Neural progenitor cell (in vitro differentiated cells): ENCODE results near the gene TRPM2. TPM values are rescaled to one million over a fixed set of nuclear protein-coding genes. Genes with fewer than 3 reads are reported as not detected.

Experiments used
- DNase-seq: peaks from one replicate; pipeline ENCODE4 v3.0.0-alpha.2; 2016; ENCODE audit warnings: low spot score
- H2AFZ ChIP-seq: fragments of 200-600 bp; sonication (generic); replicated peaks from 2 replicates; pipeline ENCODE4 v1.6.1; 2016; ENCODE audit warnings: antibody characterized with exemption
- H3F3A ChIP-seq: fragments of 200-600 bp; sonication (generic); 2 replicates; pipeline ENCODE4 v1.6.1; 2016; ENCODE audit warnings: antibody characterized with exemption, low read depth
- H3K27ac ChIP-seq: fragments of 200-600 bp; sonication (generic); 2 replicates; pipeline ENCODE4 v1.5.1; 2016; ENCODE audit warnings: mild to moderate bottlenecking
- H3K27me3 ChIP-seq: fragments of 200-600 bp; sonication (generic); 2 replicates; pipeline ENCODE4 v1.6.1; 2016; ENCODE audit warnings: mild to moderate bottlenecking, moderate library complexity
- H3K36me3 ChIP-seq: fragments of 200-600 bp; sonication (generic); 2 replicates; pipeline ENCODE4 v1.5.1; 2016
- H3K4me1 ChIP-seq: fragments of 200-600 bp; sonication (generic); 2 replicates; pipeline ENCODE4 v1.6.1; 2016; ENCODE audit warnings: mixed run types
- H3K4me2 ChIP-seq: fragments of 200-600 bp; sonication (generic); 2 replicates; pipeline ENCODE4 v1.6.1; 2016
- H3K4me3 ChIP-seq: fragments of 200-600 bp; sonication (generic); 2 replicates; pipeline ENCODE4 v1.5.1; 2016
- H3K79me2 ChIP-seq: fragments of 200-600 bp; sonication (generic); 2 replicates; pipeline ENCODE4 v1.6.1; 2016; ENCODE audit warnings: low read depth
- H3K9ac ChIP-seq: fragments of 200-600 bp; sonication (generic); 2 replicates; pipeline ENCODE4 v1.6.1; 2016
- H3K9me3 ChIP-seq: fragments of 200-600 bp; sonication (generic); 2 replicates; pipeline ENCODE4 v1.5.1; 2016; ENCODE audit warnings: low read depth
- H4K20me1 ChIP-seq: fragments of 200-600 bp; sonication (generic); 2 replicates; pipeline ENCODE4 v1.6.1; 2016; ENCODE audit warnings: low read depth
- H3K27ac Mint-ChIP-seq: 3 replicates; pipeline ENCODE4 v1.8.0; 2021; ENCODE audit warnings: mixed read lengths
- H3K27me3 Mint-ChIP-seq: 2 replicates; pipeline ENCODE4 v1.8.0; 2022; ENCODE audit warnings: low read depth, mild to moderate bottlenecking, inconsistent platforms, moderate library complexity, mixed read lengths; ENCODE audit not compliant: insufficient read depth
- H3K36me3 Mint-ChIP-seq: 3 replicates; pipeline ENCODE4 v1.8.0; 2021; ENCODE audit warnings: mixed read lengths
- H3K4me1 Mint-ChIP-seq: 3 replicates; pipeline ENCODE4 v1.8.0; 2021; ENCODE audit warnings: mixed read lengths
- H3K4me3 Mint-ChIP-seq: 3 replicates; pipeline ENCODE4 v1.8.0; 2021; ENCODE audit warnings: mild to moderate bottlenecking, moderate library complexity, mixed read lengths
- H3K9me3 Mint-ChIP-seq: 3 replicates; pipeline ENCODE4 v1.8.0; 2020; ENCODE audit warnings: mixed read lengths
- CTCF ChIP-seq: fragments of 200-600 bp; sonication (generic); IDR thresholded peaks from 2 replicates; pipeline ENCODE4 v1.5.1; 2017; ENCODE audit warnings: antibody characterized with exemption, mild to moderate bottlenecking
- EZH2 ChIP-seq: fragments of 200-600 bp; sonication (generic); IDR thresholded peaks from 2 replicates; pipeline ENCODE4 v1.6.1; 2017; ENCODE audit warnings: antibody characterized with exemption, mild to moderate bottlenecking, moderate library complexity
- EZH2phosphoT487 ChIP-seq: fragments of 200-600 bp; sonication (generic); IDR thresholded peaks from 2 replicates; pipeline ENCODE4 v1.6.1; 2017; ENCODE audit warnings: antibody characterized with exemption
- total RNA-seq: library from RNA; depleted of rRNA; stranded (reverse); fragments of >200 nt; gene quantifications from 2 replicates; pipeline ENCODE4 v1.2.3, GENCODE V29; 2015; ENCODE audit warnings: low replicate concordance

Gene TRPM2
- total RNA-seq, 1 donor from 2014 or later, result not detected

GRCh38 chr21:44365251-44365966 lies 12.0 kb downstream of the TRPM2 start:
- H3K9ac ChIP-seq, result no peak overlapping the region
- H3K27ac Mint-ChIP-seq, result no peak overlapping the region
- peaks cover 11% of the 10 kb centered on the region for H3K27me3 Mint-ChIP-seq
- TF ChIP-seq EZH2phosphoT487 (no peak), CTCF (no peak), EZH2 (no peak)
- no peak overlapping the region for H3K4me3 ChIP-seq
- H3K4me1 ChIP-seq, result peaks cover 3% of the 10 kb centered on the region
- no peaks in the 10 kb centered on the region for H3K36me3 Mint-ChIP-seq
- H3K36me3 ChIP-seq, result no peaks in the 10 kb centered on the region
- DNase-seq, result no peak
- H3K9me3 ChIP-seq, result no peaks in the 10 kb centered on the region
- H3F3A ChIP-seq, result no peaks in the 10 kb centered on the region
- H4K20me1 ChIP-seq, result no peaks in the 10 kb centered on the region
- no peak overlapping the region for H2AFZ ChIP-seq
- peaks cover 27% of the 10 kb centered on the region for H3K27me3 ChIP-seq
- no peak overlapping the region for H3K27ac ChIP-seq
- no peaks in the 10 kb centered on the region for H3K4me1 Mint-ChIP-seq
- peaks cover 13% of the 10 kb centered on the region for H3K9me3 Mint-ChIP-seq
- H3K4me3 Mint-ChIP-seq, result no peak overlapping the region
- no peaks in the 10 kb centered on the region for H3K79me2 ChIP-seq
- H3K4me2 ChIP-seq, result no peak overlapping the region

GRCh38 chr21:44365967-44366585 lies 12.7 kb downstream of the TRPM2 start:
- DNase-seq, result no peak

GRCh38 chr21:44366586-44367211 lies 13.3 kb downstream of the TRPM2 start:
- Histone ChIP-seq H3K27ac (no peak overlapping the region), H3K4me1 (peaks cover 4% of the 10 kb centered on the region), H3K9me3 (no peaks in the 10 kb centered on the region), H3F3A (no peaks in the 10 kb centered on the region), H3K4me2 (no peak overlapping the region), H4K20me1 (no peaks in the 10 kb centered on the region), H2AFZ (no peak overlapping the region), H3K79me2 (no peaks in the 10 kb centered on the region), H3K4me3 (no peak overlapping the region), H3K27me3 (peaks cover 38% of the 10 kb centered on the region), H3K9ac (no peak overlapping the region), H3K36me3 (no peaks in the 10 kb centered on the region)
- Mint-ChIP-seq H3K36me3 (no peaks in the 10 kb centered on the region), H3K4me1 (no peaks in the 10 kb centered on the region), H3K27ac (no peak overlapping the region), H3K4me3 (no peak overlapping the region), H3K9me3 (peaks cover 13% of the 10 kb centered on the region), H3K27me3 (peaks cover 18% of the 10 kb centered on the region)
- no peak for DNase-seq
- TF ChIP-seq EZH2, result no peak
- no peak for TF ChIP-seq CTCF
- no peak for TF ChIP-seq EZH2phosphoT487

More at GRCh38 chr21:44365967-44366585, 12.7 kb downstream of the TRPM2 start:
- Mint-ChIP-seq H3K27me3 (peaks cover 14% of the 10 kb centered on the region), H3K4me1 (no peaks in the 10 kb centered on the region), H3K4me3 (no peak overlapping the region), H3K9me3 (peaks cover 13% of the 10 kb centered on the region), H3K27ac (no peak overlapping the region), H3K36me3 (no peaks in the 10 kb centered on the region)
- Histone ChIP-seq H3K4me2 (no peak overlapping the region), H3K9me3 (no peaks in the 10 kb centered on the region), H3K9ac (no peak overlapping the region), H3K79me2 (no peaks in the 10 kb centered on the region), H3F3A (no peaks in the 10 kb centered on the region), H3K27ac (no peak overlapping the region), H3K4me1 (peaks cover 4% of the 10 kb centered on the region), H3K27me3 (peaks cover 34% of the 10 kb centered on the region), H4K20me1 (no peaks in the 10 kb centered on the region), H2AFZ (no peak overlapping the region), H3K36me3 (no peaks in the 10 kb centered on the region), H3K4me3 (no peak overlapping the region)
- TF ChIP-seq EZH2 (no peak), EZH2phosphoT487 (no peak), CTCF (no peak)
